H9 (cell line): ENCODE data around the gene MOB4. TPM values are rescaled to one million over a fixed set of nuclear protein-coding genes. Genes with fewer than 3 reads are reported as not detected.

Source experiments
- DNase-seq: peaks from one replicate; pipeline ENCODE4 v3.0.0-alpha.2; 2017
- H2AFZ ChIP-seq: one replicate; pipeline ENCODE4 v1.6.1; 2013; ENCODE audit warnings: mild to moderate bottlenecking, low read length, control low read depth, moderate library complexity
- H2AK5ac ChIP-seq: 2 replicates; pipeline ENCODE4 v1.6.1; 2013; ENCODE audit warnings: low read length, control low read depth, mixed read lengths; ENCODE audit not compliant: insufficient read length
- H2BK120ac ChIP-seq: one replicate; pipeline ENCODE4 v1.6.1; 2013; ENCODE audit warnings: low read depth, mild to moderate bottlenecking, low read length, control low read depth, inconsistent platforms; ENCODE audit not compliant: poor library complexity, severe bottlenecking
- H2BK12ac ChIP-seq: 2 replicates; pipeline ENCODE4 v1.6.1; 2013; ENCODE audit warnings: low read length, control low read depth, mixed read lengths, low read depth; ENCODE audit not compliant: insufficient read length
- H2BK15ac ChIP-seq: 2 replicates; pipeline ENCODE4 v1.6.1; 2013; ENCODE audit warnings: low read depth, low read length, control low read depth
- H2BK20ac ChIP-seq: one replicate; pipeline ENCODE4 v1.6.1; 2013; ENCODE audit warnings: low read depth, mild to moderate bottlenecking, low read length, control low read depth, inconsistent platforms; ENCODE audit not compliant: poor library complexity, severe bottlenecking
- H2BK5ac ChIP-seq: 2 replicates; pipeline ENCODE4 v1.6.1; 2013; ENCODE audit warnings: low read length, control low read depth, mixed read lengths; ENCODE audit not compliant: insufficient read length
- H3K14ac ChIP-seq: 2 replicates; pipeline ENCODE4 v1.6.1; 2013; ENCODE audit warnings: low read length, control low read depth; ENCODE audit not compliant: insufficient read depth
- H3K18ac ChIP-seq: 2 replicates; pipeline ENCODE4 v1.6.1; 2013; ENCODE audit warnings: low read depth, mild to moderate bottlenecking, mixed read lengths, low read length, control low read depth; ENCODE audit not compliant: insufficient read length
- H3K23ac ChIP-seq: 2 replicates; pipeline ENCODE4 v1.6.1; 2013; ENCODE audit warnings: low read length, control low read depth, mixed read lengths, low read depth; ENCODE audit not compliant: insufficient read length
- H3K23me2 ChIP-seq: 2 replicates; pipeline ENCODE4 v1.6.1; 2013; ENCODE audit warnings: low read depth, mild to moderate bottlenecking, mixed read lengths, low read length, control low read depth; ENCODE audit not compliant: insufficient read length, poor library complexity, severe bottlenecking
- H3K27ac ChIP-seq: 2 replicates; pipeline ENCODE4 v1.5.1; 2013; ENCODE audit warnings: low read length, control low read depth, mixed read lengths, low read depth; ENCODE audit not compliant: insufficient read length
- H3K27me3 ChIP-seq: 2 replicates; pipeline ENCODE4 v1.6.1; 2013; ENCODE audit warnings: low read length, control low read depth, inconsistent platforms; ENCODE audit not compliant: insufficient read depth
- H3K4ac ChIP-seq: 2 replicates; pipeline ENCODE4 v1.6.1; 2013; ENCODE audit warnings: low read depth, mild to moderate bottlenecking, control low read depth, inconsistent platforms, low read length, moderate library complexity
- H3K4me1 ChIP-seq: 2 replicates; pipeline ENCODE4 v1.6.1; 2013; ENCODE audit warnings: low read length, control low read depth, inconsistent platforms; ENCODE audit not compliant: insufficient read depth
- H3K4me2 ChIP-seq: 2 replicates; pipeline ENCODE4 v1.6.1; 2013; ENCODE audit warnings: low read length, control low read depth, mixed read lengths; ENCODE audit not compliant: insufficient read length, insufficient read depth
- H3K56ac ChIP-seq: 2 replicates; pipeline ENCODE4 v1.6.1; 2013; ENCODE audit warnings: low read depth, mild to moderate bottlenecking, mixed read lengths, low read length, control low read depth; ENCODE audit not compliant: insufficient read length
- H3K79me1 ChIP-seq: 2 replicates; pipeline ENCODE4 v1.6.1; 2013; ENCODE audit warnings: low read depth, mild to moderate bottlenecking, moderate library complexity, low read length, control low read depth, inconsistent platforms; ENCODE audit not compliant: insufficient read depth, poor library complexity, severe bottlenecking
- H3K79me2 ChIP-seq: 2 replicates; pipeline ENCODE4 v1.6.1; 2013; ENCODE audit warnings: low read length, control low read depth, inconsistent platforms; ENCODE audit not compliant: insufficient read depth
- H3K9ac ChIP-seq: 2 replicates; pipeline ENCODE4 v1.6.1; 2013; ENCODE audit warnings: low read length, control low read depth, mixed read lengths; ENCODE audit not compliant: insufficient read length; ENCODE audit errors: extremely low read depth
- H3K9me3 ChIP-seq: one replicate; pipeline ENCODE4 v1.6.1; 2013; ENCODE audit warnings: low read depth, low read length, inconsistent platforms; ENCODE audit not compliant: control insufficient read depth
- H3T11ph ChIP-seq: one replicate; pipeline ENCODE4 v1.6.1; 2013; ENCODE audit warnings: mild to moderate bottlenecking, low read length, control low read depth, inconsistent platforms
- H4K20me1 ChIP-seq: one replicate; pipeline ENCODE4 v1.6.1; 2013; ENCODE audit not compliant: control insufficient read depth, insufficient read length, insufficient read depth
- H4K5ac ChIP-seq: 2 replicates; pipeline ENCODE4 v1.6.1; 2013; ENCODE audit warnings: low read depth, mild to moderate bottlenecking, mixed read lengths, low read length, control low read depth; ENCODE audit not compliant: insufficient read length
- H4K8ac ChIP-seq: replicated peaks from 2 replicates; pipeline ENCODE4 v1.6.1; 2013; ENCODE audit warnings: low read length, control low read depth, mixed read lengths, low read depth; ENCODE audit not compliant: insufficient read length
- H4K91ac ChIP-seq: 2 replicates; pipeline ENCODE4 v1.6.1; 2013; ENCODE audit warnings: low read depth, mild to moderate bottlenecking, moderate library complexity, mixed read lengths, low read length, control low read depth; ENCODE audit not compliant: insufficient read length
- H3K27ac Mint-ChIP-seq, 3 experiments: 2 replicates in 2 of 3; 3 replicates in 1 of 3; pipeline ENCODE4 v1.8.0; 2020 to 2021; ENCODE audit warnings: mixed read lengths in 3 of 3, mild to moderate bottlenecking in 1 of 3, moderate library complexity in 1 of 3
- H3K27me3 Mint-ChIP-seq: 2 replicates; pipeline ENCODE4 v1.8.0; 2021; ENCODE audit warnings: low read depth, mild to moderate bottlenecking, moderate library complexity, mixed read lengths
- H3K36me3 Mint-ChIP-seq, 3 experiments: 2 replicates in 2 of 3; 3 replicates in 1 of 3; pipeline ENCODE4 v1.8.0; 2020 to 2021; ENCODE audit warnings: low read depth in 3 of 3, mixed read lengths in 3 of 3; ENCODE audit not compliant: insufficient read depth in 1 of 3
- H3K4me1 Mint-ChIP-seq, 2 experiments: 2 replicates each; pipeline ENCODE4 v1.8.0; 2020; ENCODE audit warnings: mixed read lengths in 2 of 2
- H3K4me3 Mint-ChIP-seq, 2 experiments: 2 replicates in 1 of 2; 3 replicates in 1 of 2; pipeline ENCODE4 v1.8.0; 2020 to 2021; ENCODE audit warnings: mild to moderate bottlenecking in 2 of 2, mixed read lengths in 2 of 2, moderate library complexity in 1 of 2
- H3K9me3 Mint-ChIP-seq, 2 experiments: 2 replicates in 1 of 2; 3 replicates in 1 of 2; pipeline ENCODE4 v1.8.0; 2020; ENCODE audit warnings: mild to moderate bottlenecking in 2 of 2, mixed read lengths in 2 of 2, moderate library complexity in 1 of 2
- CTCF ChIP-seq: fragments of 200-600 bp; sonication (generic); conservative IDR thresholded peaks from 3 replicates; pipeline ENCODE4 v1.8.0; 2021; ENCODE audit warnings: antibody characterized with exemption, mild to moderate bottlenecking
- WGBS: extraction: QIAGEN DNeasy Blood & Tissue Kit; methylation state at CpG from one replicate; pipeline ENCODE4 v1.1.7; 2013; ENCODE audit warnings: missing lambda C conversion rate, low lambda C conversion rate, mixed read lengths; ENCODE audit not compliant: insufficient read length; ENCODE audit errors: extremely low coverage; 5-methylcytosine and 5-hydroxymethylcytosine counted together
- total RNA-seq: library from RNA; stranded (reverse); gene quantifications from 2 replicates; pipeline ENCODE4 v1.2.1, GENCODE V29; 2021

Gene MOB4
- total RNA-seq, 1 experiment from 2014 or later = 57.6 TPM

DNA sequence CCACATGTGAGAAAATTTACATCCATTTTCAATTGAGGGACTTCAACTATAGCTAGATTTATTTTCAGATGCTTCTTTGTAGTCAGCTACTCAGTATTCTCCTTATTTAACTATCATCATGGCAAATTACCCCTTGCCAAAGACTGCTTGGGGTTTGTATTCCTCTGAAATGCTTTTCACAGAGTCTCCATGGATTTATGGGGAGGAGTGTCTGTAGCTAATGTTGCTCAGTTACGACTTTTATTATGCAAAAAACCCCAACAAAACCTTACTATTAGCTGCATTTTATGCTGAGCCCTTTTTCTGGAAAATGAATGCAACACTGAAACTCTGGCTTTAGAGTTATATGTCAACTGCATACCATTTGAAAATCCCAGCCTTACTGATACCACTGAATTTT, 80.9 kb downstream of the MOB4 start:
- Histone ChIP-seq H3K27me3 (no peaks in the 10 kb centered on the region), H2BK12ac (no peak overlapping the region), H4K8ac (no peak overlapping the region), H3K9ac (no peak overlapping the region), H3K79me2 (no peaks in the 10 kb centered on the region), H2BK5ac (no peak overlapping the region), H3K4me1 (peaks cover 4% of the 10 kb centered on the region; the same call in 1 of the 2 replicates), H2AFZ (no peak overlapping the region), H3K23me2 (no peaks in the 10 kb centered on the region), H2BK20ac (no peak overlapping the region), H4K91ac (no peak overlapping the region), H3K79me1 (no peaks in the 10 kb centered on the region), H2BK120ac (no peak overlapping the region), H3K4ac (no peak overlapping the region), H2AK5ac (no peak overlapping the region), H4K5ac (no peak overlapping the region), H3K18ac (no peak overlapping the region), H3K14ac (no peak overlapping the region), H3T11ph (no peak overlapping the region), H3K9me3 (peaks cover 5% of the 10 kb centered on the region), H3K27ac (no peak overlapping the region), H3K23ac (no peak overlapping the region), H3K56ac (no peak overlapping the region), H2BK15ac (no peak overlapping the region), H4K20me1 (no peaks in the 10 kb centered on the region), H3K4me2 (no peak overlapping the region)
- Mint-ChIP-seq H3K27ac (peak overlapping the region in 1 of 3 experiments; percentile 15; a peak in 1 of 7 replicates), H3K9me3 (peaks cover 5 to 11% of the 10 kb centered on the region in 2 experiments; a peak in 3 of 5 replicates), H3K4me1 (peaks cover 20 to 40% of the 10 kb centered on the region in 2 experiments), H3K27me3 (no peaks in the 10 kb centered on the region), H3K36me3 (peaks cover 0 to 14% (median 2%) of the 10 kb centered on the region in 3 experiments; a peak in 4 of 7 replicates), H3K4me3 (no peak overlapping the region)
- no peak for TF ChIP-seq CTCF
- WGBS = no CpG with 5 or more reads among the region's 1 CpG
- DNase-seq = no peak
